Measurements from ENCODE around the gene DOCK9.

DOCK9 gene

DNA sequence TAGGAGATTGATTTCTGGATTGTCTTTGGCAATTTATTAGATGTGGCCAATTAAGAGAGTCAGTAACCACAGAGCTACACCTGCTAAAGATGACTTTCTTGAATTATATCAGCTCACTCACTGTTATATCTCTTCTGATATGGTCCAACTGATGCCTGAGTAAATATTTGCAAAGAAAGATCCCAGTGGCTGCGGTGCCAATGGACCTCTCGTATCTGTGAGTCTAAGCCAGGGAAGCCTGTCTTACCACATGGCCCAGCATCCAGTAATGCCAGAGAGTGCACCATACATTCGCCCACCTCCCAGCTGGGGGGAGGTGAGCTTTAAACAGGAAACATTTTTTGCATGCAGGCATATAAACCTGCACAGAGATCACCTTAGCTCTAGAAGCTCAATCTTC lies 142.7 kb downstream of the DOCK9 start:
- no peak overlapping the region for H3K4me3 ChIP-seq (ENCODE audit: low read depth, low read length)
- TF ChIP-seq, protein P1, sequence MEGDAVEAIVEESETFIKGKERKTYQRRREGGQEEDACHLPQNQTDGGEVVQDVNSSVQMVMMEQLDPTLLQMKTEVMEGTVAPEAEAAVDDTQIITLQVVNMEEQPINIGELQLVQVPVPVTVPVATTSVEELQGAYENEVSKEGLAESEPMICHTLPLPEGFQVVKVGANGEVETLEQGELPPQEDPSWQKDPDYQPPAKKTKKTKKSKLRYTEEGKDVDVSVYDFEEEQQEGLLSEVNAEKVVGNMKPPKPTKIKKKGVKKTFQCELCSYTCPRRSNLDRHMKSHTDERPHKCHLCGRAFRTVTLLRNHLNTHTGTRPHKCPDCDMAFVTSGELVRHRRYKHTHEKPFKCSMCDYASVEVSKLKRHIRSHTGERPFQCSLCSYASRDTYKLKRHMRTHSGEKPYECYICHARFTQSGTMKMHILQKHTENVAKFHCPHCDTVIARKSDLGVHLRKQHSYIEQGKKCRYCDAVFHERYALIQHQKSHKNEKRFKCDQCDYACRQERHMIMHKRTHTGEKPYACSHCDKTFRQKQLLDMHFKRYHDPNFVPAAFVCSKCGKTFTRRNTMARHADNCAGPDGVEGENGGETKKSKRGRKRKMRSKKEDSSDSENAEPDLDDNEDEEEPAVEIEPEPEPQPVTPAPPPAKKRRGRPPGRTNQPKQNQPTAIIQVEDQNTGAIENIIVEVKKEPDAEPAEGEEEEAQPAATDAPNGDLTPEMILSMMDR (IDR thresholded peaks at IDR 0.05; ENCODE audit: borderline replicate concordance, insufficient read depth, low read depth, low read length): no peak

DNA sequence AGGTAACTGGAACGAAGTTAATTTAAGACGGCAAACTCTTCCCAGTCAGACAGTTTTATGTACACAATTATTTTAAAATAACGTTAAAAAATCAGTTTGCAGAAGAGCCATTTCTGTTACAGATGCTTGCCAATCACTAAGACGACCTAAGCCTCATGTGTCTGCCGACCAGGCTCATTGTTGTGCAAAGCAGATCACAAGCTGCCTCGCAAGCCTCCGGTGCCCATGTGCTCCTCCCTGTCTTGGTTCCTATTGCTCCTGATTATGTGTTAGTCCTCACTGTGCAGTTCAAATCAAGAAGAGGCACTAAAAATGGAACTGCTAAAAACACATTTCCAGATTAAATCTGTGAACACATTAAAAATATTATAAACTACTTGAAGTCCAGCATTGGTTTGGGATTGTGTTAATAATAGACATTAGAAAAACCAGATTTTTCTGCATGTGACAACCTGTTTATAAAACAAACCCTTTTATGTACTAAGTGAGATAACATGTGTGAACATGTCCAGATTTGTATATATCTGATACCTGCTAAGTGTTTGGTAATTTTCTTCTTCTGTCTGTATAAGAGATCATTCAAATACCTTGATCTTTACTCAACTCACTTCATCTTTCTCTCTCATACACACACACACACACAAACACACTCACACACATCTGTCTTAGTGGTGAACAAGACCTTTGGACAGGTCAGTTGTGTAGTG lies 143.5 kb downstream of the DOCK9 start:
- H3K4me3 ChIP-seq (ENCODE audit: low read depth, low read length): no peak overlapping the region
- TF ChIP-seq, protein P1 (IDR thresholded peaks at IDR 0.05; ENCODE audit: borderline replicate concordance, insufficient read depth, low read depth, low read length): no peak

DNA sequence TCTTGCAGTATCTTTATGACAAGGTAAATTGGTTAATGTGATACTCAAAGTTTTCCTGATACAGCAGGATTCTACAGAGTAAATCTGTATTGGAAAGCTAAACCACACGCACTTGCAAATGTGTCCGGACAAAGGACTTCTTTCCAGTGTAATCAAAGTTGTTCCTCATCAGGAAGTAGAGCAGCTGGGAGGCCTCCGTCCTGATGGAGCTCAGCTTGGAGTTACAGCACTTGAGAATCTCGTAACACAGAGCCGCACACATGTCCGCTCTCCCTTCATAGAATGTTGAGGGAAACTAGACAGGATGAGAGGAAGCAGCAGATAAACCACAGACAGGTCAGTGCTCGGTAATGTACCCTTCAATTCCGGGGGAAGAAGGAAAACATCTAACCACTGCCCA lies 146.6 kb downstream of the DOCK9 start:
- H3K4me3 ChIP-seq (ENCODE audit: low read depth, low read length): no peak overlapping the region
- TF ChIP-seq, protein P1 (IDR thresholded peaks at IDR 0.05; ENCODE audit: borderline replicate concordance, insufficient read depth, low read depth, low read length): no peak

DNA sequence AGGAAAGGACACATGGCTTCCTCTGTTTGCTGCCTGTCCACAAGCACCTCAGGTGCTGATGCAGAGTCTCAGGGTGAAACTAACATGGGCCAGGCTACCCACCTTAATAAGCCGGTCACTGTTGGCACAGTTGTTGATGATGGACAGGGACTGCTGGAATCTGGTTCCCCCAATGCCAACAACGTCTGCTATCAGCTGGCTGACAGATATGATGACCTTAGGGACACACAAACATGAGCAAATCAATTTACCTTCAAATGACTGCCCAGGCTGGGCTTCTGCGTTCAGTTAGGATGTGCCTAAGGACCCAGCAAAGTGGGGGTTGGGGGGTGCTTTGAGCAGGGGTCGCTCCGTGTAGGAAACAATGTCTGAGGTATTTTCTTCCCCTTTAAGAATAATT lies 148.3 kb downstream of the DOCK9 start:
- TF ChIP-seq, protein P1 (IDR thresholded peaks at IDR 0.05; ENCODE audit: borderline replicate concordance, insufficient read depth, low read depth, low read length): no peak
- no peak overlapping the region for H3K4me3 ChIP-seq (ENCODE audit: low read depth, low read length)

DNA sequence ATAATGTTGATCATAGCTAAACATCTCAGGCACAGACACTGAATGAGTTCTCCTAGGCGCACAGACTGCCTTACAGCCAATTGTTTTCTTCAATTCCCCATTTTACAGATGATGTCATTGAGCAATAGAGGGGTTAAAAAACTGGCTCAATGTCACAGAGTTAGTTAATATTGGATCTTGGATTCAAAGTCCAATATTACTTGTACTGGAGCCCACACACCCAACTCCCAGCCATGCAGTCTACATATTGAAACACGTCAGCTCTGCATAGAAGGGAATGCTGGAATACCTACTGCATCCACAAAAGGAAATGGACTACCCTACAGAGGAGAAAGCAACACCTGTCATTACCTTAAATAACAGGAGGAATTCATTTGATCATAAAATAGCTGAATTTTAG lies 149.2 kb downstream of the DOCK9 start:
- TF ChIP-seq, protein P1 (IDR thresholded peaks at IDR 0.05; ENCODE audit: borderline replicate concordance, insufficient read depth, low read depth, low read length): no peak
- H3K4me3 ChIP-seq (ENCODE audit: low read depth, low read length): no peak overlapping the region

DNA sequence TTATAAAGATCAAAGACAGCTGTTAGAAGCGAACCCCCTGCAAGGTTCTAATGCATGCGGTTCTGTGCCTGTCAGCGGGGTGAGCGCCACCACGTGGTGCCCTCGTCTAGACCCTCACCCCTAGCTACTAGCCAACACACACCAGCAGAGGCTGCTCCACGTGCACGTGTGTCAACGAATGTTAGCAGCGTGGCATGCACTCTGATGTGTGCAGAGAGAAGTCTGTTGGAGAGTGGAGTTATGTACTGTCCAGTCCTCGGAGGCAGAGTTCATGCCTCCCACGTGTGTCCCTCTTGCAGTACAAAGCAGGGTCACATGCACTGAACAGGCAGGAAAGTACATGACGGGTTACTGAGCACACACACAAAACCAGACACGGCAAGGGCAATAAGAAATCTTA lies 150.4 kb downstream of the DOCK9 start:
- TF ChIP-seq, protein P1 (IDR thresholded peaks at IDR 0.05; ENCODE audit: borderline replicate concordance, insufficient read depth, low read depth, low read length): no peak
- H3K4me3 ChIP-seq (ENCODE audit: low read depth, low read length): no peak overlapping the region

DNA sequence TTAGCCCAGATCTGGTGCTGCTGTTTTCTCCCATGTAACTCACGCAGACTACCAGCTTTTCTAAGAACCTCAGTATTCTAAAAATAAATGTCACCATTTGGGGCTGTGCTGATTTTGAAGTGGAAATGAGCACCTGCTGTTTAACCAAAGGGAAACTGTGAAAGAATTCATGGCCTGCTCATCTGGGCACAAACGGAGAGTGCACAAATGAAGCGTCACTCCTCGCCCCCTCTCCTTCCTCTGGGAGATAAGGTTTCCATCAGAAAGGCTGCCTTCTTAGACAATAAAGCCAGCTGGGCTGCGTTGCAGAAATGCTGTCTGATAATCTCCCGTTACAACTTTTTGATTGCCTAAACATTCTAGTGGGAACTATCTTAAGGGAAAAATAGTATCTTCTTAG lies 151.7 kb downstream of the DOCK9 start:
- TF ChIP-seq, protein P1 (IDR thresholded peaks at IDR 0.05; ENCODE audit: borderline replicate concordance, insufficient read depth, low read depth, low read length): no peak
- no peak overlapping the region for H3K4me3 ChIP-seq (ENCODE audit: low read depth, low read length)
